ENCODE measurements around the gene SERGEF. TPM values are rescaled to one million over a fixed set of nuclear protein-coding genes. Genes with fewer than 3 reads are reported as not detected.
A peak's percentile ranks its signal among the peaks of the same experiment; 100 is the strongest.

The SERGEF gene
- total and polyA plus RNA-seq, 4 donors, result 12.0 to 17.9 (median 13.4) TPM

GRCh38 chr11:17850336-17850735 is 162.5 kb downstream of the SERGEF start (continued):
- TF ChIP-seq, protein P1, sequence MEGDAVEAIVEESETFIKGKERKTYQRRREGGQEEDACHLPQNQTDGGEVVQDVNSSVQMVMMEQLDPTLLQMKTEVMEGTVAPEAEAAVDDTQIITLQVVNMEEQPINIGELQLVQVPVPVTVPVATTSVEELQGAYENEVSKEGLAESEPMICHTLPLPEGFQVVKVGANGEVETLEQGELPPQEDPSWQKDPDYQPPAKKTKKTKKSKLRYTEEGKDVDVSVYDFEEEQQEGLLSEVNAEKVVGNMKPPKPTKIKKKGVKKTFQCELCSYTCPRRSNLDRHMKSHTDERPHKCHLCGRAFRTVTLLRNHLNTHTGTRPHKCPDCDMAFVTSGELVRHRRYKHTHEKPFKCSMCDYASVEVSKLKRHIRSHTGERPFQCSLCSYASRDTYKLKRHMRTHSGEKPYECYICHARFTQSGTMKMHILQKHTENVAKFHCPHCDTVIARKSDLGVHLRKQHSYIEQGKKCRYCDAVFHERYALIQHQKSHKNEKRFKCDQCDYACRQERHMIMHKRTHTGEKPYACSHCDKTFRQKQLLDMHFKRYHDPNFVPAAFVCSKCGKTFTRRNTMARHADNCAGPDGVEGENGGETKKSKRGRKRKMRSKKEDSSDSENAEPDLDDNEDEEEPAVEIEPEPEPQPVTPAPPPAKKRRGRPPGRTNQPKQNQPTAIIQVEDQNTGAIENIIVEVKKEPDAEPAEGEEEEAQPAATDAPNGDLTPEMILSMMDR (IDR thresholded peaks at IDR 0.05; ENCODE audit: low read depth, low read length, missing input control), result no peak
- TF ChIP-seq EGR1 (IDR thresholded peaks at IDR 0.05; ENCODE audit: low read depth in 2 of 2), result no peak

DNA sequence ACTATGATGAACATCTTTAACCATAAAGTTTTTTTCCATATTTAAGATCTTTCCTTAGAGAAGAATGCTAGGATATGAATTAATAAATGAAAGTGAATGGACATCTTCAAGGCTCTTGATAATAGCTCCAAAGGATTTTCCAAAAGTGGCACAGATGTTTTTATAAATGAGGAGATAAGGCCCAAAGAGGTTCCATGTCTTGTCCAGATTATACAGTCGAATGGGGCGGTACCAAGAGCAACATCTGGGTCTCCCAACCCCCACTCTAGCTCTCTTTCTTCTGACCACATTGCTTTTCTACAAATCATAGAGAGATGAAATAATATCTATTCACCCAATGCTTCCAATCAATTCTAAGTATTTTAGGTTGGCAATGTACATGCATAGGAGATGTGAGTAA is 164.1 kb downstream of the SERGEF start:
- DNase-seq (ENCODE audit: low spot score), result no peak
- Histone ChIP-seq H3K4me3 (ENCODE audit: low read depth in 1 of 3, low read length in 3 of 3) (no peak overlapping the region), H3K9ac (ENCODE audit: low read depth in 1 of 2, low read length in 2 of 2) (no peak overlapping the region), H3K36me3 (ENCODE audit: control insufficient read depth in 4 of 4, insufficient read depth in 3 of 4, low read depth in 1 of 4, low read length in 3 of 4) (no peaks in the 10 kb centered on the region), H3K27me3 (ENCODE audit: control insufficient read depth in 4 of 4, insufficient read depth in 4 of 4, low read length in 3 of 4) (no peaks in the 10 kb centered on the region), H3K4me1 (ENCODE audit: control insufficient read depth in 4 of 4, insufficient read depth in 4 of 4, low read length in 3 of 4) (peaks cover 0 to 3% (median 0%) of the 10 kb centered on the region in 4 donors), H3K27ac (ENCODE audit: low read depth in 1 of 2, low read length in 2 of 2) (no peak overlapping the region), H3K9me3 (ENCODE audit: control insufficient read depth in 4 of 4, low read length in 3 of 4) (no peaks in the 10 kb centered on the region)
- 96% methylated on average over 2 of the region's 2 CpGs for WGBS
- TF ChIP-seq HNF4A (conservative IDR thresholded peaks at IDR 0.05), result no peak

- Histone ChIP-seq H3K27ac (ENCODE audit: low read depth in 1 of 2, low read length in 2 of 2) (no peak overlapping the region), H3K9me3 (ENCODE audit: control insufficient read depth in 4 of 4, low read length in 3 of 4) (no peaks in the 10 kb centered on the region), H3K9ac (ENCODE audit: low read depth in 1 of 2, low read length in 2 of 2) (no peak overlapping the region), H3K4me1 (ENCODE audit: control insufficient read depth in 4 of 4, insufficient read depth in 4 of 4, low read length in 3 of 4) (peaks cover 0 to 3% (median 0%) of the 10 kb centered on the region in 4 donors), H3K27me3 (ENCODE audit: control insufficient read depth in 4 of 4, insufficient read depth in 4 of 4, low read length in 3 of 4) (no peaks in the 10 kb centered on the region), H3K36me3 (ENCODE audit: control insufficient read depth in 4 of 4, insufficient read depth in 3 of 4, low read depth in 1 of 4, low read length in 3 of 4) (no peaks in the 10 kb centered on the region), H3K4me3 (ENCODE audit: low read depth in 1 of 3, low read length in 3 of 3) (no peak overlapping the region)
- TF ChIP-seq JUND (IDR thresholded peaks at IDR 0.05) (no peak), RXRA (IDR thresholded peaks at IDR 0.05) (no peak), RAD21 (IDR thresholded peaks at IDR 0.05) (peak in 1 of 2 donors; percentile 53), GABPA (IDR thresholded peaks at IDR 0.05 in 1 of 2, conservative IDR thresholded peaks at IDR 0.05 in 1 of 2) (no peak), NR2F2 (IDR thresholded peaks at IDR 0.05) (no peak)
- TF ChIP-seq, protein P2, sequence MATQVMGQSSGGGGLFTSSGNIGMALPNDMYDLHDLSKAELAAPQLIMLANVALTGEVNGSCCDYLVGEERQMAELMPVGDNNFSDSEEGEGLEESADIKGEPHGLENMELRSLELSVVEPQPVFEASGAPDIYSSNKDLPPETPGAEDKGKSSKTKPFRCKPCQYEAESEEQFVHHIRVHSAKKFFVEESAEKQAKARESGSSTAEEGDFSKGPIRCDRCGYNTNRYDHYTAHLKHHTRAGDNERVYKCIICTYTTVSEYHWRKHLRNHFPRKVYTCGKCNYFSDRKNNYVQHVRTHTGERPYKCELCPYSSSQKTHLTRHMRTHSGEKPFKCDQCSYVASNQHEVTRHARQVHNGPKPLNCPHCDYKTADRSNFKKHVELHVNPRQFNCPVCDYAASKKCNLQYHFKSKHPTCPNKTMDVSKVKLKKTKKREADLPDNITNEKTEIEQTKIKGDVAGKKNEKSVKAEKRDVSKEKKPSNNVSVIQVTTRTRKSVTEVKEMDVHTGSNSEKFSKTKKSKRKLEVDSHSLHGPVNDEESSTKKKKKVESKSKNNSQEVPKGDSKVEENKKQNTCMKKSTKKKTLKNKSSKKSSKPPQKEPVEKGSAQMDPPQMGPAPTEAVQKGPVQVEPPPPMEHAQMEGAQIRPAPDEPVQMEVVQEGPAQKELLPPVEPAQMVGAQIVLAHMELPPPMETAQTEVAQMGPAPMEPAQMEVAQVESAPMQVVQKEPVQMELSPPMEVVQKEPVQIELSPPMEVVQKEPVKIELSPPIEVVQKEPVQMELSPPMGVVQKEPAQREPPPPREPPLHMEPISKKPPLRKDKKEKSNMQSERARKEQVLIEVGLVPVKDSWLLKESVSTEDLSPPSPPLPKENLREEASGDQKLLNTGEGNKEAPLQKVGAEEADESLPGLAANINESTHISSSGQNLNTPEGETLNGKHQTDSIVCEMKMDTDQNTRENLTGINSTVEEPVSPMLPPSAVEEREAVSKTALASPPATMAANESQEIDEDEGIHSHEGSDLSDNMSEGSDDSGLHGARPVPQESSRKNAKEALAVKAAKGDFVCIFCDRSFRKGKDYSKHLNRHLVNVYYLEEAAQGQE (IDR thresholded peaks at IDR 0.05), result no peak
- TF ChIP-seq, protein P3, sequence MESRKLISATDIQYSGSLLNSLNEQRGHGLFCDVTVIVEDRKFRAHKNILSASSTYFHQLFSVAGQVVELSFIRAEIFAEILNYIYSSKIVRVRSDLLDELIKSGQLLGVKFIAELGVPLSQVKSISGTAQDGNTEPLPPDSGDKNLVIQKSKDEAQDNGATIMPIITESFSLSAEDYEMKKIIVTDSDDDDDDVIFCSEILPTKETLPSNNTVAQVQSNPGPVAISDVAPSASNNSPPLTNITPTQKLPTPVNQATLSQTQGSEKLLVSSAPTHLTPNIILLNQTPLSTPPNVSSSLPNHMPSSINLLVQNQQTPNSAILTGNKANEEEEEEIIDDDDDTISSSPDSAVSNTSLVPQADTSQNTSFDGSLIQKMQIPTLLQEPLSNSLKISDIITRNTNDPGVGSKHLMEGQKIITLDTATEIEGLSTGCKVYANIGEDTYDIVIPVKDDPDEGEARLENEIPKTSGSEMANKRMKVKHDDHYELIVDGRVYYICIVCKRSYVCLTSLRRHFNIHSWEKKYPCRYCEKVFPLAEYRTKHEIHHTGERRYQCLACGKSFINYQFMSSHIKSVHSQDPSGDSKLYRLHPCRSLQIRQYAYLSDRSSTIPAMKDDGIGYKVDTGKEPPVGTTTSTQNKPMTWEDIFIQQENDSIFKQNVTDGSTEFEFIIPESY (IDR thresholded peaks at IDR 0.05), result no peak
- TF ChIP-seq, protein P1 (IDR thresholded peaks at IDR 0.05; ENCODE audit: low read depth, low read length, missing input control), result no peak
- TF ChIP-seq, protein P4, sequence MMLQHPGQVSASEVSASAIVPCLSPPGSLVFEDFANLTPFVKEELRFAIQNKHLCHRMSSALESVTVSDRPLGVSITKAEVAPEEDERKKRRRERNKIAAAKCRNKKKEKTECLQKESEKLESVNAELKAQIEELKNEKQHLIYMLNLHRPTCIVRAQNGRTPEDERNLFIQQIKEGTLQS (IDR thresholded peaks at IDR 0.05), result no peak
- 90% methylated on average over 7 of the region's 7 CpGs for WGBS
- no peak for DNase-seq (ENCODE audit: low spot score)
Observed at GRCh38 chr11:17846852-17847453, 165.9 kb downstream of the SERGEF start.
